ENCODE measurements around the gene C12orf50. TPM values are rescaled to one million over a fixed set of nuclear protein-coding genes. Genes with fewer than 3 reads are reported as not detected.

C12orf50 gene, protein sequence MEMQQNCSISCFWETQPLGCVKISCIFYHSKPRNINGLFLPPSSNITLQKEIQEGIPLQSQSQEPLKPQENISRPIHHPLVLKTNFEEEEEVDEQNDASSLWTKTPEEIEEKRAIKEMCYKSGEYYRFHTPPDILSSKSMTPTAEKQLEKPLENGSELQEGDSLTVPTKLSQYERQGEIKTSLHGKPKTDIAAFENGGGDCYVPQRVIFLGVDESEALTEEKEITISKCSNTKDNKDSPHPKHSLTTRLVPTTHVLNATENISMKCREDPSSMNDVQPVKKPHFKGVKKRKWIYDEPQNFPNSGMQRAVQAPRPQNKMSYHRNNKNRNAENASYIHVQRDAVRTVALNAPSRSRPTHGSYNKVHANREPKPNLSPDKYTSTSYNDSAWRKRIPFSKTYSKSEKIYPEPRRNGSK
- not detected for total RNA-seq

- intact Hi-C loops (cut with DNase I), result no loop called here
- no peaks in the 10 kb centered on the region for H3K36me3 ChIP-seq
- TF ChIP-seq POLR2A (IDR thresholded peaks at IDR 0.05; ENCODE audit: low read depth), result no peak
- TF ChIP-seq POLR2AphosphoS5 (IDR thresholded peaks at IDR 0.05), result no peak
- no peak for TF ChIP-seq EP300 (IDR thresholded peaks at IDR 0.05)
- TF ChIP-seq, protein P1, sequence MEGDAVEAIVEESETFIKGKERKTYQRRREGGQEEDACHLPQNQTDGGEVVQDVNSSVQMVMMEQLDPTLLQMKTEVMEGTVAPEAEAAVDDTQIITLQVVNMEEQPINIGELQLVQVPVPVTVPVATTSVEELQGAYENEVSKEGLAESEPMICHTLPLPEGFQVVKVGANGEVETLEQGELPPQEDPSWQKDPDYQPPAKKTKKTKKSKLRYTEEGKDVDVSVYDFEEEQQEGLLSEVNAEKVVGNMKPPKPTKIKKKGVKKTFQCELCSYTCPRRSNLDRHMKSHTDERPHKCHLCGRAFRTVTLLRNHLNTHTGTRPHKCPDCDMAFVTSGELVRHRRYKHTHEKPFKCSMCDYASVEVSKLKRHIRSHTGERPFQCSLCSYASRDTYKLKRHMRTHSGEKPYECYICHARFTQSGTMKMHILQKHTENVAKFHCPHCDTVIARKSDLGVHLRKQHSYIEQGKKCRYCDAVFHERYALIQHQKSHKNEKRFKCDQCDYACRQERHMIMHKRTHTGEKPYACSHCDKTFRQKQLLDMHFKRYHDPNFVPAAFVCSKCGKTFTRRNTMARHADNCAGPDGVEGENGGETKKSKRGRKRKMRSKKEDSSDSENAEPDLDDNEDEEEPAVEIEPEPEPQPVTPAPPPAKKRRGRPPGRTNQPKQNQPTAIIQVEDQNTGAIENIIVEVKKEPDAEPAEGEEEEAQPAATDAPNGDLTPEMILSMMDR (IDR thresholded peaks at IDR 0.05), result no peak
- H3K27ac ChIP-seq (replicated peaks in 1 of 4), result no peak within 1 kb of the TSS
- H3K9me3 ChIP-seq, result no peaks in the 10 kb centered on the region
- no peaks in the 10 kb centered on the region for H3K27me3 ChIP-seq
- no peak for DNase-seq (ENCODE audit: extremely low spot score)
- WGBS, result 57% methylated on average over 3 of the region's 3 CpGs
- H3K4me3 ChIP-seq, result no peak within 1 kb of the TSS
- H3K4me1 ChIP-seq, result no peaks in the 10 kb centered on the region
Measured at GRCh38 chr12:88029093-88029665, at the start of gene C12orf50. C12orf50 (minus strand) TSS chr12:88029401; CDS start chr12:88026962, 2,439 bp downstream.

- 96% methylated on average over 9 of the region's 9 CpGs for WGBS
- intact Hi-C loops (cut with DNase I), result no loop called here
- Histone ChIP-seq H3K4me3 (no peak overlapping the region), H3K4me1 (no peaks in the 10 kb centered on the region), H3K27ac (replicated peaks in 1 of 4) (no peak overlapping the region), H3K9me3 (no peaks in the 10 kb centered on the region), H3K36me3 (peaks cover 4 to 49% (median 8%) of the 10 kb centered on the region in 4 donors), H3K27me3 (no peaks in the 10 kb centered on the region)
- no peak for DNase-seq (ENCODE audit: extremely low spot score)
- TF ChIP-seq, protein P1 (IDR thresholded peaks at IDR 0.05), result no peak
- TF ChIP-seq POLR2AphosphoS5 (IDR thresholded peaks at IDR 0.05), result no peak
- no peak for TF ChIP-seq POLR2A (IDR thresholded peaks at IDR 0.05; ENCODE audit: low read depth)
- TF ChIP-seq EP300 (IDR thresholded peaks at IDR 0.05), result no peak
Measured at GRCh38 chr12:88067301-88067700, 38.1 kb upstream of the C12orf50 start.

GRCh38 chr12:88063375-88063774 lies 34.2 kb upstream of the C12orf50 start:
- no peak overlapping the region for H3K27ac ChIP-seq (replicated peaks in 1 of 4)
- 91% methylated on average over 2 of the region's 2 CpGs for WGBS
- DNase-seq (ENCODE audit: extremely low spot score), result no peak
- H3K9me3 ChIP-seq, result no peaks in the 10 kb centered on the region
- H3K4me3 ChIP-seq, result no peak overlapping the region
- no peaks in the 10 kb centered on the region for H3K4me1 ChIP-seq
- TF ChIP-seq EP300 (IDR thresholded peaks at IDR 0.05) (no peak), POLR2AphosphoS5 (IDR thresholded peaks at IDR 0.05) (no peak), POLR2A (IDR thresholded peaks at IDR 0.05; ENCODE audit: low read depth) (no peak)
- TF ChIP-seq, protein P1 (IDR thresholded peaks at IDR 0.05), result no peak
- no peaks in the 10 kb centered on the region for H3K27me3 ChIP-seq
- H3K36me3 ChIP-seq, result peaks cover 7 to 58% (median 14%) of the 10 kb centered on the region in 4 donors
- intact Hi-C loops (cut with DNase I), result no loop called here

- Histone ChIP-seq H3K27ac (replicated peaks in 1 of 4) (no peak overlapping the region), H3K27me3 (no peaks in the 10 kb centered on the region), H3K9me3 (no peaks in the 10 kb centered on the region), H3K4me1 (no peaks in the 10 kb centered on the region), H3K4me3 (no peak overlapping the region), H3K36me3 (peaks cover 11 to 58% (median 14%) of the 10 kb centered on the region in 4 donors)
- no peak for DNase-seq (ENCODE audit: extremely low spot score)
- WGBS, result 76% methylated on average over 1 of the region's 1 CpG
- intact Hi-C loops (cut with DNase I), result no loop called here
- TF ChIP-seq POLR2A (IDR thresholded peaks at IDR 0.05; ENCODE audit: low read depth), result no peak
- no peak for TF ChIP-seq POLR2AphosphoS5 (IDR thresholded peaks at IDR 0.05)
- no peak for TF ChIP-seq EP300 (IDR thresholded peaks at IDR 0.05)
- TF ChIP-seq, protein P1 (IDR thresholded peaks at IDR 0.05), result no peak
Measured at GRCh38 chr12:88062474-88062873, 33.3 kb upstream of the C12orf50 start.

All from esophagus muscularis mucosa (tissue), 4 donors.